BE2C (cell line): ENCODE data around the gene CACNB4.

ENCODE experiments used
- DNase-seq: peaks from one replicate; pipeline ENCODE4 v3.0.0-alpha.2; 2020
- H3K27me3 ChIP-seq: fragments of 250-450 bp; sonication (Bioruptor Pico); 2 replicates; pipeline ENCODE4 v1.5.1; 2020; ENCODE audit warnings: mild to moderate bottlenecking
- H3K36me3 ChIP-seq: fragments of 250-450 bp; sonication (Bioruptor Pico); 2 replicates; pipeline ENCODE4 v1.5.1; 2020; ENCODE audit warnings: mild to moderate bottlenecking
- H3K4me1 ChIP-seq: fragments of 250-450 bp; sonication (Bioruptor Pico); 2 replicates; pipeline ENCODE4 v1.5.1; 2020
- H3K4me3 ChIP-seq: 2 replicates; pipeline ENCODE4 v1.5.1; 2011; ENCODE audit warnings: low read depth, low read length
- H3K9me3 ChIP-seq: fragments of 250-450 bp; sonication (Bioruptor Pico); 2 replicates; pipeline ENCODE4 v1.5.1; 2020
- TF ChIP-seq, protein P1 (sequence below): IDR thresholded peaks from 2 replicates; pipeline ENCODE4 v1.5.1; 2012; ENCODE audit warnings: mild to moderate bottlenecking, low read depth, low read length

CACNB4 gene

DNA sequence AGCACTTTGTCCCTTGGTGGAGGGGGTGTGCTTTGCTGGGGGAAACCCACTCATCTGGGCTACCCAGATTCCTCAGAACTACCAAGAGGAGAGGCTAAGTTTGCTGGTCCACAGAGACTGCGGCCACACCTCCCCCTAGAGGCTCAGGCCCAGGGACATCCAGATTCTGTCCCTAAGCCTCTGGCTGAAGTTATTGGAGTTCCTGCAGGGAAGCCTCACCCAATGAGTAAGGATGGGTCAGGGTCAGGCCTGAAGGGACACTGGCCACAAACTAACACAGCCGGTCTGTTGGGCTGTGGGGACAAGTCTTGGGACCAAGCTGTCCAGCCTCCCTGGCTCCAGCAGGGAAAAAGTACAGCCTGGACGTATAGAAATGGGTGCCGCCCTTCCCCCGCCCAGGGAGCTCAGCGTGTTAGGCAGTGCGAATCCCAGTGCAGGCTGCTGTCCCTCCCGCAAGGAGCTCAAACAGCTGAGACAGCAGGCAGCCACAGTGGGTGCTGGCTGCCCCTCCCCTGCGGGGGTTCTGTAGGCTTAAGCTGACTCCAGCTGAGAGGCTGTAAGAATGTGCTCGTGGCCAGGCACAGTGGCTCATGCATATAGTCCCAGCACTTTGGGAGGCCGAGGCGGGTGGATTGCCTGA is 183.7 kb downstream of the CACNB4 start:
- Histone ChIP-seq H3K4me1 (no peaks in the 10 kb centered on the region), H3K27me3 (no peaks in the 10 kb centered on the region), H3K9me3 (no peaks in the 10 kb centered on the region), H3K36me3 (no peaks in the 10 kb centered on the region), H3K4me3 (no peak overlapping the region)
- DNase-seq = no peak
- TF ChIP-seq, protein P1, sequence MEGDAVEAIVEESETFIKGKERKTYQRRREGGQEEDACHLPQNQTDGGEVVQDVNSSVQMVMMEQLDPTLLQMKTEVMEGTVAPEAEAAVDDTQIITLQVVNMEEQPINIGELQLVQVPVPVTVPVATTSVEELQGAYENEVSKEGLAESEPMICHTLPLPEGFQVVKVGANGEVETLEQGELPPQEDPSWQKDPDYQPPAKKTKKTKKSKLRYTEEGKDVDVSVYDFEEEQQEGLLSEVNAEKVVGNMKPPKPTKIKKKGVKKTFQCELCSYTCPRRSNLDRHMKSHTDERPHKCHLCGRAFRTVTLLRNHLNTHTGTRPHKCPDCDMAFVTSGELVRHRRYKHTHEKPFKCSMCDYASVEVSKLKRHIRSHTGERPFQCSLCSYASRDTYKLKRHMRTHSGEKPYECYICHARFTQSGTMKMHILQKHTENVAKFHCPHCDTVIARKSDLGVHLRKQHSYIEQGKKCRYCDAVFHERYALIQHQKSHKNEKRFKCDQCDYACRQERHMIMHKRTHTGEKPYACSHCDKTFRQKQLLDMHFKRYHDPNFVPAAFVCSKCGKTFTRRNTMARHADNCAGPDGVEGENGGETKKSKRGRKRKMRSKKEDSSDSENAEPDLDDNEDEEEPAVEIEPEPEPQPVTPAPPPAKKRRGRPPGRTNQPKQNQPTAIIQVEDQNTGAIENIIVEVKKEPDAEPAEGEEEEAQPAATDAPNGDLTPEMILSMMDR = no peak

DNA sequence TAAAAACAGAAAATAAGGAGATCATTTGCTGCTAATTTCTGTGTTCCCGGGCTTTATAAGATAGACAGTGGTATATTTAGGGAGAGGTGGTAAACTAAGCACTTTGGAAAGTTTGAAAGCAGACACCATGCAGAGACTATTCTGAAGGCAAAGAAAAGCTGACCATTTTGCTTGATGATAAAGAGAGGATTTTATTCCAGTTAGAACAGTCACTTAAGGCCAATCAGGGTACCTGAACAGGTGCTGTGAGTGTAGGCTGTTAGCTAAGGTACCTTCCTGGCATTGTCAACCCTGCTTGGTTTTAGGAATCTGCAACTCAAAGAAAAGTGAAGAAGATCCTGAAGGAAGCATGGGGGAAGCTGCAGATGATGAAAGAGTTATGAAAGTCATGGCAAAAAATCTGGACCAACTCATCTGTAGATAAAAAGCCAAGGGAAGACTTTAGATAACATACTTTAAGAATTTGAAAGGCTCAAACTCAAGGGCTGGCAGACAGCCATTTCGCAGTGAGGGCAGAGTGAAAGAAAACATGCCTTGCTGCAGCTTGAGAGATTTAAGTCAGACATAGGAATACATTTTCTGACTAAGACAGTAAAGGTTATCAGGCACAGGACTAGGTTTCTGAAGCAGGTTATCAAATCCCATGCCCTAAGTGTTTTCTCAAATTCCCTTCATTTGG is 190.5 kb downstream of the CACNB4 start:
- TF ChIP-seq, protein P1 = no peak
- no peaks in the 10 kb centered on the region for H3K9me3 ChIP-seq
- no peaks in the 10 kb centered on the region for H3K4me1 ChIP-seq
- no peak overlapping the region for H3K4me3 ChIP-seq
- no peaks in the 10 kb centered on the region for H3K36me3 ChIP-seq
- no peak for DNase-seq
- no peaks in the 10 kb centered on the region for H3K27me3 ChIP-seq

DNA sequence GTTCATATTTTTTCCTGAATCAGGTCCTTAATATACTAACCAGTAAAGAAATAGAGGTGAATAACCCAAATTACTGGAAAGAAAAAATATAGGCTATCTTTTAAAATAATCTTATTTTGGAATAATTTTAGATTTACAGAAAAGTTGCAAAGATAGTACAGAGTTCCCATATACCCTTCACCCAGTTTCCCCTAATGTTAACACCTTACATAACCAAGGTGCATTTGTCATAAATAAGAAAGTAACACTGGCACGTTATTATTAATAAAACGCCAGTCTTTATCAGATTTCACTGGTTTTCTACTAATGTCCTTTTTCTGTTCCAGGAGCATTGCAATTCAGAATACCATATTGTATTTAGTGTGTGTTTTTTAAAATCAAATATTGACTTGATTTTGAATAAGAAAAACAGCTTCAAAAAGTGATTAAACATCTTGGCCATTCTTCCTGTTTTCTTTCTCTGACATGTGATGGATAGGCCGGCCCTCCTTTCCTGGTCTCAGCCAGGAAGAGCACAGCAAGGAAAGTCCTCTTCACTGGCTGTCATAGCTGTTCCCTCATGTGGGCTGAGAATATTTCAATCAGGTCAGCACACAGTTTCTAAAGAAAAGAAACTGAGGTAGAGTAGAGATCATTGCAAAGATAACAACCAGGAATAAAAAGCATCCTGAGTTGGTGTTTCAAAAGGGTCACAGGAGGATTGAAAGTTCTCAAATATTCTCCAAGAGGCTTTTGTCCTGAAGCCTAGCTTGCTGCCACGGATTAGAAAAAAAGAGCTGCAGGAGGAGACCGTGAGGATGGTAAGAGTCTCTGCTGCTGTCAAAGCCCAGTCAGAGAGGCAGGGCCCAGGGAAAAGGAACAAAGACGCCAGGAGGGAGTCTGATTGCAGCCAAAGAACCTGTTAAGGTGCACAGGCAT is 191.3 kb downstream of the CACNB4 start:
- no peak for DNase-seq
- H3K9me3 ChIP-seq = no peaks in the 10 kb centered on the region
- H3K4me3 ChIP-seq = no peak overlapping the region
- H3K27me3 ChIP-seq = no peaks in the 10 kb centered on the region
- H3K4me1 ChIP-seq = no peaks in the 10 kb centered on the region
- TF ChIP-seq, protein P1 = no peak
- no peaks in the 10 kb centered on the region for H3K36me3 ChIP-seq

DNA sequence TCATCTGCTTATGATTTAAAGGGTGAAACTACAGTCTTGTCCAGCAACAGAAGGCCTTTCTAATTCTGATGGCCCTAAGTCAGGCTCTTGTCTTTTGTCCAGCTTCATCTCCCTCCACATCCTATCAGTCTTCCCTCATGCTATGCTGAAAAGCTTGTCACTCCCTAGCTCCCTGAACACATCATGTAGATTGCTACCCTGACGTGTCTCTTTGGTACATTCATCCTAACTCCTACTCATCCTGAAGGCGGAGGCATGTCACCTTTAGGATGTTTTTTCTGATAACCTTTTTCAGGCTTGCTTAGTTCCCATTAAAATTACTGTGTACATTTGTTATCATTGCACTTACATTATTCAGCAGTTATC is 192.2 kb downstream of the CACNB4 start:
- no peaks in the 10 kb centered on the region for H3K4me1 ChIP-seq
- H3K36me3 ChIP-seq = no peaks in the 10 kb centered on the region
- no peak overlapping the region for H3K4me3 ChIP-seq
- TF ChIP-seq, protein P1 = no peak
- DNase-seq = no peak
- no peaks in the 10 kb centered on the region for H3K27me3 ChIP-seq
- H3K9me3 ChIP-seq = no peaks in the 10 kb centered on the region

DNA sequence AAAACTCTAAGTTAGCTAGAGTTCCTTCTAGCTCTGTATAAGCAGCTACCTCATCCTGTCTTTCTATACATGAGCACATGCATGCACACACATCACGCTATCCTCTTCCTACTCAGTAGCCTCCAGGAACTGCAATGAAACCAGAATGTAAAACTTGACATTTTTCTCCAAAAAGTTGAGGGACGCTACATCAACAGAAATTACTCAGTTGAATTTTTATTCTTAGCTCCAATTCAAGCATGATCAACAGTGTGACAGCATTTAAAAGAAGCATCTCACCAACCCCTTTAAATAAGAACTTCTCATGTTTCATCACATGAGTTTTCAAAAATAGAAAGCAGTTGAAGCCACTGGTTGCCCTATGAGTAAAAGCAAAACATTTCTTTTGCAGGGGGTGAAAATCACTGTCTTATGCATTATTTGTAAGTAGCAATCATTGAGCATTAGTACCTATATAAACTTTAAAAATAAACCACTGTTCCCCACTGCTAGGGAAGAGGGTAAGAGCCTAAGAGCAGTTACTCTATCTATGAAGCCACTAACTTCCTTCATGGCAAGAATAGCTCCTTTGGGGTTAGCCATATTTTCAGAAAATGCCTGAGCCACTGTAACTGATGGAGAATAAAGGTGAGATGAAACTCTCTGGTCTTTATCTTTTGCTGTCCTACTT is 192.7 kb downstream of the CACNB4 start:
- Histone ChIP-seq H3K27me3 (no peaks in the 10 kb centered on the region), H3K36me3 (no peaks in the 10 kb centered on the region), H3K4me3 (no peak overlapping the region), H3K9me3 (no peaks in the 10 kb centered on the region), H3K4me1 (no peaks in the 10 kb centered on the region)
- TF ChIP-seq, protein P1 = no peak
- DNase-seq = no peak
